ENCODE measurements around the gene MYO16. TPM values are rescaled to one million over a fixed set of nuclear protein-coding genes. Genes with fewer than 3 reads are reported as not detected.

Gene MYO16
- polyA plus RNA-seq (ENCODE audit: insufficient read length), result 0.50 TPM
- long read RNA-seq, donor 1, result 0 reads
- long read RNA-seq, donor 2, result 0 reads
- long read RNA-seq, donor 3, result 0 reads
- long read RNA-seq, donor 4, result 0 reads
- long read RNA-seq, donor 5, result 0 reads
- long read RNA-seq, donor 6, result 0 reads
- long read RNA-seq, donor 7, result 0 reads
- long read RNA-seq, donor 8, result 0 reads

GRCh38 chr13:108629181-108629752 is at the start of gene MYO16:
TSS of gene MYO16 (plus strand) at chr13:108629611. CDS start at chr13:108629845, 234 bp downstream.
- DNase-seq, result no peak

GRCh38 chr13:108586826-108587225 is 42.6 kb upstream of the MYO16 start:
- DNase-seq, result no peak

- no peak for DNase-seq
These were observed 40.9 kb upstream of the MYO16 start for GRCh38 chr13:108588516-108588915.

DNA sequence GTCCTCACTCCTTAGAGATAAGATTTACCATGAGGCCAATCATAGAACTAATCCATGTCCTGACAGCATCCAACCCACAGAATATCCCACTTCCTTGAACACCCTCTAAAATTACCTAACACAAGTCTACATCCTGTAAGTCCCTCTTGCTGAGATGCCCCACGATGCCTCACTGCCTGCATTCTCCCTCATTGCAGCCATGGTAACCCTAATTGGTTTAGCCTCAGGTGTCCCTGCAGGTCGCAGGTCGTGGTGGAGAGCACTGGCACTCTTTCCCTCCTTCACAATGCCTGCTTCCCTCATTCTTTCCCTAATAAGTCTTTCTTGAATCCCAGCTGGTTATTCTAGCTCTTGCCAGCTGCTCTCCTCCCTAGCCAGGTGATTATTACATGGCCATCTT is 35.3 kb upstream of the MYO16 start:
- no peak for DNase-seq

DNA sequence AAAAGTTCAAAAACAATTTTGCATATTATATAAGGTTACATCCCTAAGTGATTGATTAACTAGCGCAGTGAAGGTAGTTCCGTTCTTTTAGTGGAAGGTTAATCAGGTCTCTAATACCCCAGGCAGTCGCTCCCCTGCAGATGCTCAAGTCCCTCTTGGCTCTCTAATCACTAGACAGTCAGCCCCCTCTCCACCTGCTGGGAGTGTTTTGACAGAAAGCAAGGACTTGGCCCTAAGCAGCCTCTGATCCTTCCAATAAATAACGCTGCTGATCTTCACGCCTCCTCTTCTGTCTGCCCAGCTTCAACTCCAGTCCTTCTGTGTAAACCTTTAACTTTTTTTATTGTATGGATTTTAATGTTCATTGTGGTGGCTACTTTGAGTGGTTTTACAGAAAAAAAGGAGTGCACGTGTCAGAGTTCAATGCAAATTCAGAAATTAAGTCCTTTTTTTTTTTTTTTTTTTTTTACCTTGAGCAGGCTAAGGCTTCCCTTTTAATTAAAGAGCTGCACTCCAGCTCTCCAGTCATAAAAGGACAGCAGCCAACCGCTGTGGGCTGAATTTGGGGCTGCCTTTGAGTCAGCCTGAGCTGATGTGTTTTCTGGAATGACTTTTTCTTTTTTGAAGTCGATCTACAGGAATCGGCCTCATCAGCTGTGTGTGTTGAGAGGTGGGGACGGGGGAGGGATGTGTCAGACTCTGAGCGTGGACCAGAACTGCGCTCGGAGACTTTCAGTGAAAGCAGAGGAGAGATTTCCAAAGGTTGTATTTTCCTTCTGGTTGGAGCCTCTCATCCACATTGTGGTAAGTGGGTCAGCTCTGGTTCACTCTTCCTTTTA is 33.8 kb upstream of the MYO16 start:
- no peak for DNase-seq

DNA sequence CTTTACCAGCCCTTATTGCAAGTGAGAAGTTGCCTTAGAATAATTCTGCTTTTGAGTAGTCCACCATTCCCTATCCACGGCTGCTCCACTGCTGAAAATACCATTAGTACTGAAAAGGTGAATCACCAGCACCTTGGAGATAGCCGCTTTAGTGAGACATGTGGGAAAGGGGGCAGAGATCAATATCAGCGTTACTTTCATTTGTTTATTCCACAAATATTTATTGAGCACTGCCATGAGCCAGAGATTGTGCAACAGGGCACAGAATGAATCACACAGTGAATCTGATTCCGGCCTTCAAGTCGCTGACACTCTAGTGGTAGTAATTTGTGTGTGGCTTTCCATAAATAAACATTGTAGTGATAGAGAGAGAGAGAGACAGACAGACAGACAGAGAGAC is 31.5 kb upstream of the MYO16 start:
- no peak for DNase-seq

GRCh38 chr13:108606424-108606823 is 23.0 kb upstream of the MYO16 start:
- DNase-seq, result no peak

GRCh38 chr13:108609353-108609752 is 20.1 kb upstream of the MYO16 start:
- no peak for DNase-seq

GRCh38 chr13:108610507-108610906 is 18.9 kb upstream of the MYO16 start:
- no peak for DNase-seq

GRCh38 chr13:108615241-108615640 is 14.2 kb upstream of the MYO16 start:
- no peak for DNase-seq

DNA sequence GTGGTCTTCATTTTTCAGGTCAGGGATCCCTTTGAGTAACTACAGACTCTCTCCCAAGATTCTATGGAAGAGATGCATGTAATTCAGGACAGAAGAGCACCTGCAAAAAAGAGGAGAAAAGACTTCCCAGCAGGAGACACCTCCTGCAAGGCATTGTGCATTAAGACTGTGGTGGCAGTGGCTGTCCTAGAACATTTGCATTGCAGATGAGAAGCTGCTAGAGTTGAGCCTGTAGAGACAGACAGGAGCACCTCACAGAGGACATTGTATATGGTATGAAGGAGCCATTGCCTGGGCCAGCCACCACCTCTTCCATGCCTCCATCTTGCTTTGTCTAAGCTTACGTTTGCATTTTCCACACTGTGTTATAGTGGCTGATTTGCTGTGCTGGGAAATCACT is 11.2 kb upstream of the MYO16 start:
- DNase-seq, result no peak

DNA sequence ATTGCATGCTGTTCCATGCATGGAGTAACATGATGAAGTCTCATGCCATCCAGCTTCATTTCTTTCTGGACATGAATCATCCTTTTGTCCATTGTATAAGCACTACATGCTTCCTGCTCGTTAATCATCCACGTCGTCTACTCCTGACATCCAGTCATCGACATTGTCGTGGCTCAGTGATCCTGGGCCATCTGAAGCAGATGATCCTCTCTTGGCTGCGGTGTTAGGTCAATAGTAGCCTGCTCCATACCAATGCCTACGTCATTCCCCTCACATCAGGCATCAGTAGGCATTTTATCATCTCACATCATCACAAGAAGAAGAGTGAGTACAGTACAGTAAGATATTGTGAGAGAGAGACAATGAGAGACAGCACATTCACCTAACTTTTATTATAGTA is 7.9 kb upstream of the MYO16 start:
- DNase-seq, result no peak

- no peak for DNase-seq
These were observed 5.3 kb upstream of the MYO16 start for GRCh38 chr13:108624108-108624507.

GRCh38 chr13:108624979-108625378 is 4.4 kb upstream of the MYO16 start:
- no peak for DNase-seq

DNA sequence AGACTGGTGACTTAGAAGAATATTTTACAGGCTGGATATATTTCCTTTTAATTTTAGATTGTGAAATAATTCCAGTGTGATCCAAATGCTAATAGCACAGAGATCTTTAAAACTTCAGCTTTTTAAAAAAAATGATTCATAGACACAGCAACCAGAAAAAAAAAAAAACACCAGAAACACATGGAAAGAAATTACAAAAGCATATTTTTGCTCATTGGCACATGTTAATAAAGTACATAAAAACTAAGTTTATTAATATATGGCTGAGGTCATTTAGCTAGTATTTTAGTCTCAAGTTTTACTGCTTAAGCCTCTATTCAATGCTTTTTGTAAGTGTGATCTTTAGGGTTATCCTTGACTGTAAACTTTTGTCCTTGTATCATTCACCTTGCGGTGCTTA is 577 bp downstream of the MYO16 start:
- DNase-seq, result no peak

- DNase-seq, result no peak
These were observed 3.3 kb downstream of the MYO16 start for GRCh38 chr13:108632649-108633167.

- DNase-seq, result no peak
These were observed 9.5 kb downstream of the MYO16 start for GRCh38 chr13:108638901-108639300.

DNA sequence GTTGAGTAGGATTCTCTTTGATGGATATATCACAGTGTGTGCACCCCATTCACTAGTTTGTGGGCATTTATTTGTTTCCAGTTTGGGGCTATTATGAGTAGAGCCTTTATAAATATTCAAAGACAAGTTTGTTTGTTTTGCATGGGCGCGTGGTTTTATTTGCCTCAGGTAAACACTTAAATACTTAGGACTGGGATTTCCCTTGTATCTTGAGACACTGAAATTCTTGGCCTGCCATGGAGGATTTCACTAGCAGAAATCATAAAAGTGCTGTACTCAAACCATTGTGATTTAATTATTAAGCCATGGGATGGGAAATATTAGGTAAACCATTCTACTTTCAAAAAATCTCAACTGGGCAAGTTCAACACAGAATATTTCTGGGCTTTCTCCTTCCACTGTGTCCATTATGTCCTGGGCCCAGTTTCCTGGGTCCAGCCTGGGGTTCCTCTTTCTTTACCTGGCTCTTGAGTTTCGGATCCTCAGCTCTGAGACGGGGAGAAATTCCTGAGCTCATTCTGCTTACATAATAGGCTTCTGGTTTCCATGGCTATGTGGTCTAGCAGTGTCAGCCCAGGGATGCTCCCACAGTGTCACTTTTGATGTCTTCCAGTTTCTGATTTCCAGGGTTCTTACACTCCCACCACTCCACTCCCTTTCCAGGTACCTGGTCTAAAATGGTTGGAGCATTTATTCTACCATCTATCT is 14.4 kb downstream of the MYO16 start:
- DNase-seq, result no peak

DNA sequence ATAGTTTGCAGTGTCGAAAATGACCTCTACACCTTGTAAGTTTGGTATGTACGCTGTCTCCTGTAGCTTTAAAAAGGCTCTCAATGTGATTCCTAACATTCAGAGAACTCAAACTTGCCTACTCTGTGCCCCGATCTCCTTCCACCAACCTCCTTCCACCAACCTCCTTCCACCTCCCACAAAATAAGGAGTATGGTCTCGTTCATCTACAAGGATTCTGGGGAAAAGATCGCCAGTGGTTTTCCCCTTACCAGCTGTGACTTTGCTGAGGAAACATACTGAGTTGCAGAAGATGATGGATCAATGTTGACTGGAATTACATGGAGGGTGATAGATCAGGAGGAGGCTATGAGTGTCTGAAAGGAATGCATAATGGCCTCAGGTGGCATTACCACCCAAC is 16.0 kb downstream of the MYO16 start:
- no peak for DNase-seq

DNA sequence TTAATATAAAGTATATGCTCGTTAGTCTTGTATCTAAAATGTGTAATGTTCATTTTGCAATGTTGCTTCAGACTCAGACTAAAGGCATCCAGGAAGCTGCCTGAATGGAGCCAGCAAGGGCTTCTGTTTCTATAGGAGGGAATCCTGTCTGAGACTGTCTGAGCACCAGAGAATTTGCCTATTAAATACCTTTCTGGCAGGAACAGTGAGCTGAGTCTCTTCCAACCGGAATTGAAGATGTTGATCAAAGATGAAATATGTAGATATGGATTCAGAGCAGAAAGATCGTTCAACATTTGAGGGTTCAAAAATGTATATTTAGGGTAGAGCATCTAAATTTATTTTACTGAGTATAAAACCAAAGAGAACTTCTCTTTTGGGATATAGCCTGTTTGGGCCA is 20.9 kb downstream of the MYO16 start:
- no peak for DNase-seq

- no peak for DNase-seq
These were observed 27.3 kb downstream of the MYO16 start for GRCh38 chr13:108656742-108657141.

DNA sequence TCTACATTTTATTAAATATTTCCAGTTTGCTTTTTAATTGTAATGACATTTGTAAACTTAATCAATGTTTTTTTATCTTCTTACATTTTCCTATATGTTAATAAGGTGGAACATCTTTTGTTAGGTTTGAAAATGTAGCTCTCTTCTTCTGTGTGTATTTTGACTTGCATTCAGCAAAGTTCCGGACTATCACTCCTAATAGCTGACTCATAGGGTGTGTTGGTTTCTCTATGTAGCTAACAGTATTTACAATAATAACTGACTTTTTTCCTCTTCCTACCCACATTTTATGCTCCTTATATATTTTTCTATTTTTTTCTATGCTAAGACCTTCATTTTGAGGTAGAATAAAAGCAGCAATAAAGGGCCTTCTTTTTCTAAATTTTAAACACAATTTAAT is 28.1 kb downstream of the MYO16 start:
- DNase-seq, result no peak

- DNase-seq, result no peak
These were observed 33.1 kb downstream of the MYO16 start for GRCh38 chr13:108662528-108662927.
